HepG2 (cell line): ENCODE results near the gene ST13. TPM values are rescaled to one million over a fixed set of nuclear protein-coding genes. Genes with fewer than 3 reads are reported as not detected.

Experiments
- CREM ChIP-seq, 2 experiments: sonication (generic) in 1 of 2; formaldehyde crosslinking in 1 of 2; IDR thresholded peaks; 2 replicates each; pipeline versions ENCODE4 v1.4.0 to v1.6.1; 2016 to 2020; ENCODE audit warnings: antibody characterized with exemption in 1 of 2, mild to moderate bottlenecking in 1 of 2, missing genetic modification reagents in 1 of 2
- DR1 ChIP-seq: sonication (generic); formaldehyde crosslinking; IDR thresholded peaks from 2 replicates; pipeline ENCODE4 v1.8.0; 2021; ENCODE audit warnings: mild to moderate bottlenecking, missing genetic modification reagents, inconsistent platforms
- EP300 ChIP-seq, 3 experiments: sonication (generic) in 1 of 3; formaldehyde crosslinking in 1 of 3; IDR thresholded peaks; 2 replicates each; pipeline versions ENCODE4 v1.5.1 to v1.6.1; 2011 to 2020; ENCODE audit warnings: low read depth in 2 of 3, low read length in 2 of 3, borderline replicate concordance in 1 of 3, improper control_type of control experiment in 1 of 3, mild to moderate bottlenecking in 1 of 3, missing genetic modification reagents in 1 of 3, moderate library complexity in 1 of 3
- FOSL1 ChIP-seq: sonication (generic); formaldehyde crosslinking; IDR thresholded peaks from 2 replicates; pipeline ENCODE4 v1.9.0; 2021; ENCODE audit warnings: missing genetic modification reagents, borderline replicate concordance
- GABPB1 ChIP-seq: IDR thresholded peaks from 2 replicates; pipeline ENCODE4 v1.6.1; 2016; ENCODE audit warnings: mild to moderate bottlenecking, missing genetic modification reagents, moderate library complexity, missing compliant biosample characterization
- MEF2D ChIP-seq: sonication (generic); formaldehyde crosslinking; IDR thresholded peaks from 2 replicates; pipeline ENCODE4 v1.5.1; 2020; ENCODE audit warnings: mild to moderate bottlenecking, missing genetic modification reagents
- MEIS1 ChIP-seq: sonication (generic); formaldehyde crosslinking; IDR thresholded peaks from 2 replicates; pipeline ENCODE4 v1.9.0; 2021; ENCODE audit warnings: mild to moderate bottlenecking, missing genetic modification reagents, moderate library complexity, borderline replicate concordance
- ZNF709 ChIP-seq: sonication (generic); formaldehyde crosslinking; IDR thresholded peaks from 2 replicates; pipeline ENCODE4 v1.5.0; 2020; ENCODE audit warnings: mild to moderate bottlenecking, missing genetic modification reagents
- ZNF724P ChIP-seq: sonication (generic); formaldehyde crosslinking; IDR thresholded peaks from 2 replicates; pipeline ENCODE4 v1.8.0; 2022; ENCODE audit warnings: missing genetic modification reagents, borderline replicate concordance
- polyA plus RNA-seq, 8 experiments: library from polyadenylated mRNA; depleted of rRNA in 3 of 8; stranded (reverse) in 7 of 8; unstranded in 1 of 8; fragments of >200 nt; fragmentation: Illumina TruSeq in 4 of 8; extraction: Trizol in 4 of 8; gene quantifications; 2 replicates each; pipeline versions ENCODE4 v1.2.1 to v1.2.3, GENCODE V29; 2011 to 2016; ENCODE audit warnings: low read depth in 4 of 8, missing spikeins in 1 of 8, mixed read lengths in 1 of 8; ENCODE audit not compliant: insufficient read depth in 1 of 8
- total RNA-seq, 5 experiments: library from RNA; depleted of rRNA; stranded (reverse); fragments of >200 nt; fragmentation: Illumina TruSeq; extraction: Trizol; gene quantifications; 2 replicates each; pipeline ENCODE4 v1.2.3, GENCODE V29; 2016; ENCODE audit warnings: low read depth in 1 of 5
- TF ChIP-seq, protein P1 (sequence below): sonication (generic); formaldehyde crosslinking; IDR thresholded peaks from 2 replicates; pipeline ENCODE4 v1.5.0; 2020; ENCODE audit warnings: missing genetic modification reagents, mild to moderate bottlenecking, borderline replicate concordance
- TF ChIP-seq, protein P2 (sequence below): sonication (generic); formaldehyde crosslinking; IDR thresholded peaks from 2 replicates; pipeline ENCODE4 v1.4.0; 2020; ENCODE audit warnings: missing genetic modification reagents
- TF ChIP-seq, protein P3 (sequence below): sonication (generic); formaldehyde crosslinking; IDR thresholded peaks from 2 replicates; pipeline ENCODE4 v1.8.1; 2022; ENCODE audit warnings: mild to moderate bottlenecking, missing genetic modification reagents
- TF ChIP-seq, protein P4 (sequence below): IDR thresholded peaks from 2 replicates; pipeline ENCODE4 v1.6.1; 2012; ENCODE audit warnings: low read depth, low read length, improper control_type of control experiment
- TF ChIP-seq, protein P5 (sequence below): sonication (generic); formaldehyde crosslinking; IDR thresholded peaks from 2 replicates; pipeline ENCODE4 v1.4.0; 2020; ENCODE audit warnings: low read depth, missing genetic modification reagents

The ST13 gene
- total and polyA plus RNA-seq, 2 of the 13 experiments (the other 11 are each of a cell fraction or from before 2014, with no cell fraction given): 110 to 274 TPM

DNA sequence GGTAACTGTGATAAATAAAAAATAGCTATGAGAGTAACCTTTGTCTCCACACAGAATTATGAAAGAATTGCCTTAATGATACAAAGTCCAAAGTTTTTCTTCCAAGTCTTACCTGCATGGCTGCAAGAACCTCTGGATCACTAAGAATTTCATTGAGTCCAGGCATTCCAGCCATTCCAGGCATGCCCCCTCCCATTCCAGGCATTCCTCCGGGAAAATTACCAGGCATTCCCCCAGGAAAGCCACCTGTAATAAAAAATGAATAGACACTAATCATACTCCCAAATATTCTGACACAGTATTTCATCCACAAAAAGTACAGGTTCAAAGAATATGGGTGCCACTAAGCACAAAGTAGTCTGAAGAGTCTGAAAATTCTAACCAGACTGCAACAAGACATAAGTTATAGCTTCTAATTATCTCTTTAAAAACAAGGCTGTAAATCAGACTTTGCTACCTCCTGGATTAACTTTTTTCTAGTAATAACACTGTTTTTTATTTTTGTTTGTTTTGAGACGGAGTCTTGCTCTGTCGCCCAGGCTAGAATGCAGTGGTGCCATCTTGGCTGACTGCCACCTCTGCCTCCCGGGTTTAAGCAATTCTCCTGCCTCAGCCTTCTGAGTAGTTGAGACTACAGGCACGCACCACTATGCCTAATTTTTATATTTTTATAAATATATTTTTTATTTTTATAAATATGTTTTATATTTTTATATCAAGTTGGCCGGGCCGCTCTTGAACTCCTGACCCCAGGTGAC lies 29.3 kb downstream of the ST13 start (continued):
- TF ChIP-seq, protein P1, sequence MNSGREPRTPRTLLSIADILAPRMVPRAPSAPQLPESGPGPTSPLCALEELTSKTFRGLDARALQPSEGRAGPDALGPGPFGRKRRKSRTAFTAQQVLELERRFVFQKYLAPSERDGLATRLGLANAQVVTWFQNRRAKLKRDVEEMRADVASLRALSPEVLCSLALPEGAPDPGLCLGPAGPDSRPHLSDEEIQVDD (CRISPR knock-in tag): no peak
- TF ChIP-seq ZNF724P (CRISPR knock-in tag) (no peak), DR1 (CRISPR knock-in tag) (no peak), EP300 (IDR thresholded peaks at IDR 0.05; ENCODE audit: low read depth in 2 of 2, low read length in 2 of 2) (peak in 1 of 2 experiments; percentile 31; a peak in 1 of 4 replicates), EP300 (CRISPR knock-in tag; IDR thresholded peaks at IDR 0.05; ENCODE audit: borderline replicate concordance) (no peak), MEIS1 (CRISPR knock-in tag) (no peak), FOSL1 (CRISPR knock-in tag) (no peak), MEF2D (CRISPR knock-in tag) (no peak), ZNF709 (no peak), GABPB1 (CRISPR knock-in tag) (no peak), CREM (IDR thresholded peaks at IDR 0.05) (no peak), CREM (CRISPR knock-in tag; IDR thresholded peaks at IDR 0.05) (no peak)
- TF ChIP-seq, protein P2, sequence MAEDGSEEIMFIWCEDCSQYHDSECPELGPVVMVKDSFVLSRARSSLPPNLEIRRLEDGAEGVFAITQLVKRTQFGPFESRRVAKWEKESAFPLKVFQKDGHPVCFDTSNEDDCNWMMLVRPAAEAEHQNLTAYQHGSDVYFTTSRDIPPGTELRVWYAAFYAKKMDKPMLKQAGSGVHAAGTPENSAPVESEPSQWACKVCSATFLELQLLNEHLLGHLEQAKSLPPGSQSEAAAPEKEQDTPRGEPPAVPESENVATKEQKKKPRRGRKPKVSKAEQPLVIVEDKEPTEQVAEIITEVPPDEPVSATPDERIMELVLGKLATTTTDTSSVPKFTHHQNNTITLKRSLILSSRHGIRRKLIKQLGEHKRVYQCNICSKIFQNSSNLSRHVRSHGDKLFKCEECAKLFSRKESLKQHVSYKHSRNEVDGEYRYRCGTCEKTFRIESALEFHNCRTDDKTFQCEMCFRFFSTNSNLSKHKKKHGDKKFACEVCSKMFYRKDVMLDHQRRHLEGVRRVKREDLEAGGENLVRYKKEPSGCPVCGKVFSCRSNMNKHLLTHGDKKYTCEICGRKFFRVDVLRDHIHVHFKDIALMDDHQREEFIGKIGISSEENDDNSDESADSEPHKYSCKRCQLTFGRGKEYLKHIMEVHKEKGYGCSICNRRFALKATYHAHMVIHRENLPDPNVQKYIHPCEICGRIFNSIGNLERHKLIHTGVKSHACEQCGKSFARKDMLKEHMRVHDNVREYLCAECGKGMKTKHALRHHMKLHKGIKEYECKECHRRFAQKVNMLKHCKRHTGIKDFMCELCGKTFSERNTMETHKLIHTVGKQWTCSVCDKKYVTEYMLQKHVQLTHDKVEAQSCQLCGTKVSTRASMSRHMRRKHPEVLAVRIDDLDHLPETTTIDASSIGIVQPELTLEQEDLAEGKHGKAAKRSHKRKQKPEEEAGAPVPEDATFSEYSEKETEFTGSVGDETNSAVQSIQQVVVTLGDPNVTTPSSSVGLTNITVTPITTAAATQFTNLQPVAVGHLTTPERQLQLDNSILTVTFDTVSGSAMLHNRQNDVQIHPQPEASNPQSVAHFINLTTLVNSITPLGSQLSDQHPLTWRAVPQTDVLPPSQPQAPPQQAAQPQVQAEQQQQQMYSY: no peak
- TF ChIP-seq, protein P3, sequence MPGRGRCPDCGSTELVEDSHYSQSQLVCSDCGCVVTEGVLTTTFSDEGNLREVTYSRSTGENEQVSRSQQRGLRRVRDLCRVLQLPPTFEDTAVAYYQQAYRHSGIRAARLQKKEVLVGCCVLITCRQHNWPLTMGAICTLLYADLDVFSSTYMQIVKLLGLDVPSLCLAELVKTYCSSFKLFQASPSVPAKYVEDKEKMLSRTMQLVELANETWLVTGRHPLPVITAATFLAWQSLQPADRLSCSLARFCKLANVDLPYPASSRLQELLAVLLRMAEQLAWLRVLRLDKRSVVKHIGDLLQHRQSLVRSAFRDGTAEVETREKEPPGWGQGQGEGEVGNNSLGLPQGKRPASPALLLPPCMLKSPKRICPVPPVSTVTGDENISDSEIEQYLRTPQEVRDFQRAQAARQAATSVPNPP (CRISPR knock-in tag): no peak
- TF ChIP-seq, protein P4, sequence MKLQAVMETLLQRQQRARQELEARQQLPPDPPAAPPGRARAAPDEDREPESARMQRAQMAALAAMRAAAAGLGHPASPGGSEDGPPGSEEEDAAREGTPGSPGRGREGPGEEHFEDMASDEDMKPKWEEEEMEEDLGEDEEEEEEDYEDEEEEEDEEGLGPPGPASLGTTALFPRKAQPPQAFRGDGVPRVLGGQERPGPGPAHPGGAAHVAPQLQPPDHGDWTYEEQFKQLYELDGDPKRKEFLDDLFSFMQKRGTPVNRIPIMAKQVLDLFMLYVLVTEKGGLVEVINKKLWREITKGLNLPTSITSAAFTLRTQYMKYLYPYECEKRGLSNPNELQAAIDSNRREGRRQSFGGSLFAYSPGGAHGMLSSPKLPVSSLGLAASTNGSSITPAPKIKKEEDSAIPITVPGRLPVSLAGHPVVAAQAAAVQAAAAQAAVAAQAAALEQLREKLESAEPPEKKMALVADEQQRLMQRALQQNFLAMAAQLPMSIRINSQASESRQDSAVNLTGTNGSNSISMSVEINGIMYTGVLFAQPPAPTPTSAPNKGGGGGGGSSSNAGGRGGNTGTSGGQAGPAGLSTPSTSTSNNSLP: peak; percentile 43; the same call in 1 of the 2 replicates
- TF ChIP-seq, protein P5, sequence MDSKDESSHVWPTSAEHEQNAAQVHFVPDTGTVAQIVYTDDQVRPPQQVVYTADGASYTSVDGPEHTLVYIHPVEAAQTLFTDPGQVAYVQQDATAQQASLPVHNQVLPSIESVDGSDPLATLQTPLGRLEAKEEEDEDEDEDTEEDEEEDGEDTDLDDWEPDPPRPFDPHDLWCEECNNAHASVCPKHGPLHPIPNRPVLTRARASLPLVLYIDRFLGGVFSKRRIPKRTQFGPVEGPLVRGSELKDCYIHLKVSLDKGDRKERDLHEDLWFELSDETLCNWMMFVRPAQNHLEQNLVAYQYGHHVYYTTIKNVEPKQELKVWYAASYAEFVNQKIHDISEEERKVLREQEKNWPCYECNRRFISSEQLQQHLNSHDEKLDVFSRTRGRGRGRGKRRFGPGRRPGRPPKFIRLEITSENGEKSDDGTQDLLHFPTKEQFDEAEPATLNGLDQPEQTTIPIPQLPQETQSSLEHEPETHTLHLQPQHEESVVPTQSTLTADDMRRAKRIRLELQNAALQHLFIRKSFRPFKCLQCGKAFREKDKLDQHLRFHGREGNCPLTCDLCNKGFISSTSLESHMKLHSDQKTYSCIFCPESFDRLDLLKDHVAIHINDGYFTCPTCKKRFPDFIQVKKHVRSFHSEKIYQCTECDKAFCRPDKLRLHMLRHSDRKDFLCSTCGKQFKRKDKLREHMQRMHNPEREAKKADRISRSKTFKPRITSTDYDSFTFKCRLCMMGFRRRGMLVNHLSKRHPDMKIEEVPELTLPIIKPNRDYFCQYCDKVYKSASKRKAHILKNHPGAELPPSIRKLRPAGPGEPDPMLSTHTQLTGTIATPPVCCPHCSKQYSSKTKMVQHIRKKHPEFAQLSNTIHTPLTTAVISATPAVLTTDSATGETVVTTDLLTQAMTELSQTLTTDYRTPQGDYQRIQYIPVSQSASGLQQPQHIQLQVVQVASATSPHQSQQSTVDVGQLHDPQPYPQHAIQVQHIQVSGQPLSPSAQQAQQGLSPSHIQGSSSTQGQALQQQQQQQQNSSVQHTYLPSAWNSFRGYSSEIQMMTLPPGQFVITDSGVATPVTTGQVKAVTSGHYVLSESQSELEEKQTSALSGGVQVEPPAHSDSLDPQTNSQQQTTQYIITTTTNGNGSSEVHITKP (CRISPR knock-in tag): no peak
